Measurements from ENCODE around the gene KRTAP19-8.

The KRTAP19-8 gene

GRCh38 chr21:31011412-31011811, 26.9 kb downstream of the KRTAP19-8 start:
- DNase-seq = no peak

- no peak for DNase-seq
These were observed 29.9 kb downstream of the KRTAP19-8 start for GRCh38 chr21:31008355-31008754.

GRCh38 chr21:31005019-31005418, 33.3 kb downstream of the KRTAP19-8 start:
- no peak for DNase-seq

GRCh38 chr21:31003471-31003870, 34.8 kb downstream of the KRTAP19-8 start:
- no peak for DNase-seq

GRCh38 chr21:30997541-30997940, 40.7 kb downstream of the KRTAP19-8 start:
- no peak for DNase-seq

GRCh38 chr21:30996728-30997127, 41.5 kb downstream of the KRTAP19-8 start:
- DNase-seq = no peak

GRCh38 chr21:30994932-30995331, 43.3 kb downstream of the KRTAP19-8 start:
- no peak for DNase-seq

GRCh38 chr21:30990514-30991262, 47.6 kb downstream of the KRTAP19-8 start:
- DNase-seq = no peak

GRCh38 chr21:30988706-30989105, 49.6 kb downstream of the KRTAP19-8 start:
- no peak for DNase-seq
